Liver (tissue), 3 donors: ENCODE measurements around the gene GDF2.

Experiments
- CTCF ChIP-seq: fragments of 150-350 bp; IDR thresholded peaks from 2 replicates; pipeline ENCODE4 v1.5.1; 2017; ENCODE audit warnings: improper control_type of control experiment, low read depth, low read length; ENCODE audit not compliant: missing input control
- FOXA1 ChIP-seq: IDR thresholded peaks from 2 replicates; pipeline ENCODE4 v1.6.1; 2016; ENCODE audit warnings: antibody characterized with exemption
- JUND ChIP-seq, 2 donors: IDR thresholded peaks; 2 replicates each; pipeline ENCODE4 v1.6.1; 2016; ENCODE audit warnings: antibody characterized with exemption in 2 of 2
- RAD21 ChIP-seq, 2 donors: IDR thresholded peaks; 2 replicates each; pipeline ENCODE4 v1.6.1; 2016; ENCODE audit warnings: antibody characterized with exemption in 2 of 2, mild to moderate bottlenecking in 2 of 2
- TAF1 ChIP-seq: conservative IDR thresholded peaks from 2 replicates; pipeline ENCODE4 v1.6.1; 2016; ENCODE audit warnings: antibody characterized with exemption, mild to moderate bottlenecking
- donor health status: healthy.
- donor health status: healthy.

- TF ChIP-seq CTCF (no peak), FOXA1 (no peak), JUND (IDR thresholded peaks at IDR 0.05) (no peak), TAF1 (no peak), RAD21 (IDR thresholded peaks at IDR 0.05) (no peak)
Measured at GRCh38 chr10:47332946-47333345, 10.7 kb downstream of the GDF2 start.
